Muscle of leg (tissue), 11 donors: Measurements from ENCODE around the gene ITPRIP. TPM values are rescaled to one million over a fixed set of nuclear protein-coding genes. Genes with fewer than 3 reads are reported as not detected.

Experiments used
- DNase-seq: peaks from one replicate; pipeline ENCODE4 v3.0.0; 2013
- H3K27ac ChIP-seq: one replicate; pipeline ENCODE4 v1.5.1; 2013; ENCODE audit warnings: mild to moderate bottlenecking, low read length, control low read depth
- H3K27me3 ChIP-seq: one replicate; pipeline ENCODE4 v1.6.1; 2013; ENCODE audit warnings: low read length; ENCODE audit not compliant: control insufficient read depth, insufficient read depth
- H3K36me3 ChIP-seq: one replicate; pipeline ENCODE4 v1.6.1; 2013; ENCODE audit warnings: low read length; ENCODE audit not compliant: control insufficient read depth, insufficient read depth
- H3K4me1 ChIP-seq: one replicate; pipeline ENCODE4 v1.6.1; 2013; ENCODE audit warnings: low read length; ENCODE audit not compliant: control insufficient read depth, insufficient read depth
- H3K4me3 ChIP-seq: one replicate; pipeline ENCODE4 v1.5.1; 2013; ENCODE audit warnings: low read length, control low read depth
- H3K9me3 ChIP-seq: replicated peaks from 2 replicates; pipeline ENCODE4 v1.6.1; 2013; ENCODE audit warnings: low read depth, low read length; ENCODE audit not compliant: control insufficient read depth
- WGBS: methylation state at CpG from one replicate; pipeline ENCODE4 v1.1.5; 2013; ENCODE audit warnings: missing lambda C conversion rate; ENCODE audit not compliant: insufficient coverage; 5-methylcytosine and 5-hydroxymethylcytosine counted together
- polyA plus RNA-seq, 8 donors: library from polyadenylated mRNA; unstranded; fragments of 120-200 nt; gene quantifications; one replicate each; pipeline versions ENCODE4 v1.2.1 to v1.2.3, GENCODE V29; 2013; ENCODE audit warnings: inconsistent platforms in 1 of 8, low replicate concordance in 1 of 8; ENCODE audit not compliant: insufficient read length in 8 of 8, insufficient read depth in 1 of 8
- total RNA-seq: library from RNA; stranded (reverse); fragments of 120-200 nt; gene quantifications from one replicate; pipeline ENCODE4 v1.2.4, GENCODE V29; 2013

Gene ITPRIP
- total and polyA plus RNA-seq, 9 donors, result 2.6 to 10.8 (median 8.3) TPM

- H3K36me3 ChIP-seq, result no peaks in the 10 kb centered on the region
- no peaks in the 10 kb centered on the region for H3K27me3 ChIP-seq
- H3K4me1 ChIP-seq, result peaks cover 27% of the 10 kb centered on the region
- H3K4me3 ChIP-seq, result no peak overlapping the region
- H3K27ac ChIP-seq, result peak overlapping the region; percentile 69
- WGBS, result 27% methylated on average over 7 of the region's 12 CpGs
- peak; percentile 91 for DNase-seq
- no peaks in the 10 kb centered on the region for H3K9me3 ChIP-seq
Measured at GRCh38 chr10:104300002-104300735, 38.1 kb downstream of the ITPRIP start.

- no peaks in the 10 kb centered on the region for H3K27me3 ChIP-seq
- peak overlapping the region; percentile 65 for H3K27ac ChIP-seq
- no peaks in the 10 kb centered on the region for H3K36me3 ChIP-seq
- peaks cover 24% of the 10 kb centered on the region for H3K4me1 ChIP-seq
- DNase-seq, result peak; percentile 67
- H3K4me3 ChIP-seq, result no peak overlapping the region
- 40% methylated on average over 10 of the region's 13 CpGs for WGBS
- H3K9me3 ChIP-seq, result no peaks in the 10 kb centered on the region
Measured at GRCh38 chr10:104299031-104299904, 39.0 kb downstream of the ITPRIP start.

DNA sequence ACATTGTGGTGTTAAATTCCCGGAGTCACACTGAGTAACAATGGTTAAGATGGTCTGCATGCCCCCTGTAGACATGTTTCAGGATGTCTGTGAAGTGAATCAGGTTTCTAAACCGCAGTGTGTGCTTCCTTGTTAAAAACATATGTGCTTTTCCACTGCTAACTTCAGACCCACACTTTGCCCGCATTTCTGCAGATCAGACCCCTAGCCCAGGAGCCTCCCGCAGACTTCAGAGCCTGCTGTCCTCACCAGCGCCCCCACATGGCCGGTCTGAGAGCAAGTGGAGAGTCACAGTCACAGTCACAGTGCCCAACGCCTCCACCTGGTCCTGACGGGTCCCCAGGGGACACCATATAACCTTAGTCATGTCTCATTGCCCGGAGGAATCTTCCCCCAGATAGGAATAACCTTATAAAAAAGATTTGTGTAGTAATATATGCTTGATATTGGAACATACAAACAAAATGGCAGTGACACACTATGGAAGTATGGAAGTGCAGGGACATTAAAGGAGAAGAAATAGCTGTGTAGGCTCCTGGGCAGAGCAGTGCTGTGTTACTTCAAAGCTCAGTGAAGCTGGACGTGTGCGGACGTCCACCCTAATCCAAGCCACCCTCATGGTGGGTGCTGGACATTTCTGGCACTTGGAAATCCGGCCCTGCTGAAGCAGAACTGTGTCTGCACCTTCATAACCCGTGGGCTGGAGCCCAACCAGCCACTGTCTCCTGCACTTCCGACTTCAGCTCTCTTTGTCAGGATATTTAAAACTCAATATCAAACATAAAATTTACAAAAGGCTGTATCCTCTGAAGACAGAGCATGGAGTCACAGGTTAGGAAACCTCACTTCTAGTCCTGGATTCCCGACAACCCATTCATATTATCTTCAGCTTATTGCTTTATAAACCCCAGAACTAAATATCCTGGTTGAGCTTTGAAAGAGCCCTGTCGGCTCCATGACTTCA is 40.3 kb downstream of the ITPRIP start:
- Histone ChIP-seq H3K27ac (no peak overlapping the region), H3K36me3 (no peaks in the 10 kb centered on the region), H3K27me3 (no peaks in the 10 kb centered on the region), H3K4me1 (peaks cover 24% of the 10 kb centered on the region), H3K9me3 (no peaks in the 10 kb centered on the region), H3K4me3 (no peak overlapping the region)
- no peak for DNase-seq
- WGBS, result 53% methylated on average over 9 of the region's 17 CpGs

GRCh38 chr10:104296687-104297436 is 41.4 kb downstream of the ITPRIP start:
- H3K4me3 ChIP-seq, result no peak overlapping the region
- over 99% methylated on average over 10 of the region's 10 CpGs for WGBS
- H3K27ac ChIP-seq, result no peak overlapping the region
- DNase-seq, result no peak
- no peaks in the 10 kb centered on the region for H3K27me3 ChIP-seq
- peaks cover 24% of the 10 kb centered on the region for H3K4me1 ChIP-seq
- no peaks in the 10 kb centered on the region for H3K9me3 ChIP-seq
- no peaks in the 10 kb centered on the region for H3K36me3 ChIP-seq

GRCh38 chr10:104293781-104294321 is 44.4 kb downstream of the ITPRIP start:
- H3K27ac ChIP-seq, result no peak overlapping the region
- 95% methylated on average over 3 of the region's 5 CpGs for WGBS
- H3K27me3 ChIP-seq, result peaks cover 3% of the 10 kb centered on the region
- no peak overlapping the region for H3K4me3 ChIP-seq
- no peak for DNase-seq
- H3K36me3 ChIP-seq, result no peaks in the 10 kb centered on the region
- H3K9me3 ChIP-seq, result no peaks in the 10 kb centered on the region
- H3K4me1 ChIP-seq, result peaks cover under 1% of the 10 kb centered on the region

GRCh38 chr10:104293011-104293410 is 45.3 kb downstream of the ITPRIP start:
- Histone ChIP-seq H3K27ac (no peak overlapping the region), H3K27me3 (peaks cover 3% of the 10 kb centered on the region), H3K4me3 (no peak overlapping the region), H3K36me3 (no peaks in the 10 kb centered on the region), H3K4me1 (no peaks in the 10 kb centered on the region), H3K9me3 (no peaks in the 10 kb centered on the region)
- no peak for DNase-seq
- 14% methylated on average over 1 of the region's 2 CpGs for WGBS

DNA sequence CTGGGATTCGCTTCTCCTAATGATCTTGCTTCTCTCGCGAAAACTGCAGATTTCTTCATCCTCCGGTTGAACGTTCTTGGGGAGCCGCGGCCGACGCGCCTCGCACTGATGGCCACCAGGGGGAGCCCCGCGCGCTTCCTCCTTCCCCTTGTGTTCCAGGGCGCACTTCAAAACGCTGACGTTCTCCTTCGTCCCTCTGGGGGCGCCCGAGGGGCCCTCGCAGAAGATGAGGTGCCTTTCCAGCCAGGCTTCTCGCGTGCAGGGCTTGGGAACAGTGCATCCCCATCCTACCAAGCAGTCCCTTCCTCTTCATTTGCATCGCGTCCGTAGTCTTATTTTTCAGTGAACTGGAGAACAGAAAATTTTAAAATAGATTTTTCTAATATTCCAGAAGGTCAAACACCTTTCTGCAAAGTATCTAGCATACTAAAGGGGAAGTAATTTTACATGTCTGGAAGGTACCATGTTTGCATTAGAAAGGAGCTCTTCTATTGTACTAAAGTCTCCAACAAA is 46.8 kb downstream of the ITPRIP start:
- peak; percentile 95 for DNase-seq
- no peak overlapping the region for H3K27ac ChIP-seq
- no peak overlapping the region for H3K4me3 ChIP-seq
- 0% methylated on average over 16 of the region's 26 CpGs for WGBS
- no peaks in the 10 kb centered on the region for H3K36me3 ChIP-seq
- peaks cover 3% of the 10 kb centered on the region for H3K27me3 ChIP-seq
- no peaks in the 10 kb centered on the region for H3K9me3 ChIP-seq
- no peaks in the 10 kb centered on the region for H3K4me1 ChIP-seq

DNA sequence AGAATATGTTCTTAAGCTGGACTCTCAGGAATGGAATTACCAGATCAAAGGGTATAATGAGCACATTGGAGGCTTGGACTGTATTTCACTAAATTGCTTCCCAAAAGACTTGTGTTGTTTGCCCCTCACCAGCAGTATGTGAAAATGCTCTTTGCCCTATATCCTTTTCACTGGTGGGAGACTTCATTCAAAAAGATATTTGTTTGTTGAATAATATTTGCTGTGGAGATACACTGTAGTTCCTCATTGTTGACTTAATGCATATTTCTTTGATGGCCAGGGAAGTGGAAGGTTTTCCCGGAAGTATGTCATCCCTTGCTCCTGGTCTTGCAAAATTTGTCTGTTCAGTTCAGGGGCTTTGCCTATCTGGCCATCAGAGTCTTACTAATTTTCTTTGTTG is 49.9 kb downstream of the ITPRIP start:
- WGBS, result no CpG with 5 or more reads among the region's 1 CpG
- H3K27me3 ChIP-seq, result peaks cover 3% of the 10 kb centered on the region
- DNase-seq, result no peak

GRCh38 chr10:104286939-104287338 is 51.3 kb downstream of the ITPRIP start:
- H3K9me3 ChIP-seq, result no peaks in the 10 kb centered on the region
- DNase-seq, result no peak
- WGBS, result 80% methylated on average over 1 of the region's 2 CpGs
- H3K4me3 ChIP-seq, result no peak overlapping the region
- H3K4me1 ChIP-seq, result no peaks in the 10 kb centered on the region
- H3K36me3 ChIP-seq, result no peaks in the 10 kb centered on the region
- peaks cover 3% of the 10 kb centered on the region for H3K27me3 ChIP-seq
- H3K27ac ChIP-seq, result no peak overlapping the region

More for the DNA sequence above, 49.9 kb downstream of the ITPRIP start:
- Histone ChIP-seq H3K4me1 (no peaks in the 10 kb centered on the region), H3K27ac (no peak overlapping the region), H3K9me3 (no peaks in the 10 kb centered on the region), H3K36me3 (no peaks in the 10 kb centered on the region), H3K4me3 (no peak overlapping the region)
